Measurements from ENCODE around the gene LRRC4B.
"Not testable (repeated sequence)": the region's sequence is repeated elsewhere in the genome, so short reads cannot be mapped to it uniquely, and the experiment has no call there.

The LRRC4B gene

GRCh38 chr19:50551034-50551714 lies 17.1 kb downstream of the LRRC4B start:
- DNase-seq = no peak

- no peak for DNase-seq
Observed at GRCh38 chr19:50550594-50550966, 17.7 kb downstream of the LRRC4B start.

- no peak for DNase-seq
Observed at GRCh38 chr19:50549927-50550593, 18.2 kb downstream of the LRRC4B start.

- no peak for DNase-seq
Observed at GRCh38 chr19:50549059-50549926, 18.9 kb downstream of the LRRC4B start.

GRCh38 chr19:50548191-50549058 lies 19.8 kb downstream of the LRRC4B start:
- no peak for DNase-seq

- DNase-seq = no peak
Observed at GRCh38 chr19:50547385-50548190, 20.6 kb downstream of the LRRC4B start.

GRCh38 chr19:50546527-50547221 lies 21.6 kb downstream of the LRRC4B start:
- no peak for DNase-seq

- no peak for DNase-seq
Observed at GRCh38 chr19:50542943-50543342, 25.3 kb downstream of the LRRC4B start.

- DNase-seq = peak; percentile 35
Observed at GRCh38 chr19:50537769-50538230, 30.4 kb downstream of the LRRC4B start.

GRCh38 chr19:50537306-50537685 lies 30.9 kb downstream of the LRRC4B start:
- DNase-seq = no peak

- DNase-seq = no peak
Observed at GRCh38 chr19:50536662-50537305, 31.5 kb downstream of the LRRC4B start.

- no peak for DNase-seq
Observed at GRCh38 chr19:50535672-50536187, 32.5 kb downstream of the LRRC4B start.

GRCh38 chr19:50534478-50534877 lies 33.8 kb downstream of the LRRC4B start:
- DNase-seq = no peak

GRCh38 chr19:50532952-50533351 lies 35.3 kb downstream of the LRRC4B start:
- no peak for DNase-seq

- no peak for DNase-seq
Observed at GRCh38 chr19:50531171-50531612, 37.0 kb downstream of the LRRC4B start.

- not testable (repeated sequence) for DNase-seq
Observed at GRCh38 chr19:50528052-50528451, 40.2 kb downstream of the LRRC4B start.

GRCh38 chr19:50522881-50523280 lies 45.4 kb downstream of the LRRC4B start:
- DNase-seq = no peak

- no peak for DNase-seq
Observed at GRCh38 chr19:50520822-50521465, 47.3 kb downstream of the LRRC4B start.

- no peak for DNase-seq
Observed at GRCh38 chr19:50519006-50519575, 49.1 kb downstream of the LRRC4B start.

Data from DMS153 (cell line).